Endothelial cell (in vitro differentiated cells): Measurements from ENCODE around the gene THAP8. TPM values are rescaled to one million over a fixed set of nuclear protein-coding genes. Genes with fewer than 3 reads are reported as not detected.

ENCODE experiments used
- DNase-seq: peaks from one replicate; pipeline ENCODE4 v3.0.0; 2021; ENCODE audit warnings: low spot score
- H3K27ac Mint-ChIP-seq: one replicate; pipeline ENCODE4 v1.8.0; 2021; ENCODE audit warnings: mixed read lengths, inconsistent platforms; ENCODE audit not compliant: unreplicated experiment
- H3K27me3 Mint-ChIP-seq: one replicate; pipeline ENCODE4 v1.8.0; 2021; ENCODE audit warnings: mild to moderate bottlenecking, moderate library complexity, mixed read lengths, inconsistent platforms; ENCODE audit not compliant: unreplicated experiment
- H3K36me3 Mint-ChIP-seq: one replicate; pipeline ENCODE4 v1.8.0; 2021; ENCODE audit warnings: mild to moderate bottlenecking, low read depth, mixed read lengths, inconsistent platforms; ENCODE audit not compliant: unreplicated experiment
- H3K4me1 Mint-ChIP-seq: one replicate; pipeline ENCODE4 v1.8.0; 2021; ENCODE audit warnings: mild to moderate bottlenecking, mixed read lengths, inconsistent platforms; ENCODE audit not compliant: unreplicated experiment
- H3K4me3 Mint-ChIP-seq: one replicate; pipeline ENCODE4 v1.8.0; 2021; ENCODE audit warnings: mild to moderate bottlenecking, mixed read lengths, inconsistent platforms; ENCODE audit not compliant: unreplicated experiment
- H3K9me3 Mint-ChIP-seq: one replicate; pipeline ENCODE4 v1.8.0; 2021; ENCODE audit warnings: mixed read lengths, inconsistent platforms; ENCODE audit not compliant: unreplicated experiment
- total RNA-seq: library from RNA; stranded (reverse); fragmentation: NEBNext Ultra II Directional; extraction: Animal tissue kit (Norgen Biotek cat#: 25700); gene quantifications from one replicate; pipeline ENCODE4 v1.2.1, GENCODE V29; 2021; ENCODE audit not compliant: unreplicated experiment
- TF ChIP-seq, protein P1 (sequence below): fragments of 200-600 bp; sonication (generic); IDR thresholded peaks from one replicate; pipeline ENCODE4 v1.5.0; 2021; ENCODE audit warnings: antibody characterized with exemption; ENCODE audit not compliant: unreplicated experiment

THAP8 gene
- total RNA-seq, 1 donor from 2014 or later = 6.7 TPM

DNA sequence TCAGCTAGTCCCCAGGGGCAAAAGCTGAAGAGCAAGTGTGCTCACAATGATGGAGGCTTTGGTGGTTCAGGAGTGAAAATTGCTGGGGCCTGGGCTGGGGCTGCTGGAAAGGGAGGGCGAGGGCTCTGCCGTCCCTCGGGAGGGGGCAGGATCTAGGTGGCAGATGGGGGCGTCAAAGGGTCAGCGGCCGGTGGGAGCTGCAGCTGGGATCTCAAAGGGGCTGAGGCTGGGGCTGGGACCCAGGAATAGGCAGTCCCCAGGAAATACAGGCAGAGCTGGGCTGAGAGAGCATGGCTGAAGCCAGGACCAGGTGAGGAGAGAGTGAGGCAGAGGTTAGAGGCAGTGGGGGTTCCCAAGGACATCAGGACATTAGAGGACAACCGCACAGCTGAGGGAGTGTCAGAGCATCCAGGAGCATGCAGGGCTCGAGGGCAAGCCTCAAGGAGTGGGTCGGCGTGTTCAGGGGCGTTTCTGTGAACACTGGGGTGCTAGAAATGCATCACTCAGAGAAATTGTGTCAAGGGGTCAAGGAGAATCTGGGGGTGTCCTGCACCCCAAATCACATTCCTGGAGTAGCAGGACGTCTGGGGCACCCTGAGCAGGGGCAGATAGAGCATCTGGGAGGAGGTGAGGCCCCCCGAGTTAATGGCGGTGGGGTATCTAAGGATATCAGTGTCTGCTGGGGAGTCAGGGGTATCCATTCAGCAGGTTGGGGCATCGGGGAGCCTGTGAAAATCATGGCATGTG is 44.3 kb downstream of the THAP8 start:
- H3K4me1 Mint-ChIP-seq = peaks cover 34% of the 10 kb centered on the region
- H3K9me3 Mint-ChIP-seq = no peaks in the 10 kb centered on the region
- peak overlapping the region; percentile 83 for H3K4me3 Mint-ChIP-seq
- H3K27ac Mint-ChIP-seq = peak overlapping the region; percentile 30
- H3K36me3 Mint-ChIP-seq = peaks cover 7% of the 10 kb centered on the region
- TF ChIP-seq, protein P1, sequence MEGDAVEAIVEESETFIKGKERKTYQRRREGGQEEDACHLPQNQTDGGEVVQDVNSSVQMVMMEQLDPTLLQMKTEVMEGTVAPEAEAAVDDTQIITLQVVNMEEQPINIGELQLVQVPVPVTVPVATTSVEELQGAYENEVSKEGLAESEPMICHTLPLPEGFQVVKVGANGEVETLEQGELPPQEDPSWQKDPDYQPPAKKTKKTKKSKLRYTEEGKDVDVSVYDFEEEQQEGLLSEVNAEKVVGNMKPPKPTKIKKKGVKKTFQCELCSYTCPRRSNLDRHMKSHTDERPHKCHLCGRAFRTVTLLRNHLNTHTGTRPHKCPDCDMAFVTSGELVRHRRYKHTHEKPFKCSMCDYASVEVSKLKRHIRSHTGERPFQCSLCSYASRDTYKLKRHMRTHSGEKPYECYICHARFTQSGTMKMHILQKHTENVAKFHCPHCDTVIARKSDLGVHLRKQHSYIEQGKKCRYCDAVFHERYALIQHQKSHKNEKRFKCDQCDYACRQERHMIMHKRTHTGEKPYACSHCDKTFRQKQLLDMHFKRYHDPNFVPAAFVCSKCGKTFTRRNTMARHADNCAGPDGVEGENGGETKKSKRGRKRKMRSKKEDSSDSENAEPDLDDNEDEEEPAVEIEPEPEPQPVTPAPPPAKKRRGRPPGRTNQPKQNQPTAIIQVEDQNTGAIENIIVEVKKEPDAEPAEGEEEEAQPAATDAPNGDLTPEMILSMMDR = no peak
- H3K27me3 Mint-ChIP-seq = peaks cover 9% of the 10 kb centered on the region
- DNase-seq = no peak

DNA sequence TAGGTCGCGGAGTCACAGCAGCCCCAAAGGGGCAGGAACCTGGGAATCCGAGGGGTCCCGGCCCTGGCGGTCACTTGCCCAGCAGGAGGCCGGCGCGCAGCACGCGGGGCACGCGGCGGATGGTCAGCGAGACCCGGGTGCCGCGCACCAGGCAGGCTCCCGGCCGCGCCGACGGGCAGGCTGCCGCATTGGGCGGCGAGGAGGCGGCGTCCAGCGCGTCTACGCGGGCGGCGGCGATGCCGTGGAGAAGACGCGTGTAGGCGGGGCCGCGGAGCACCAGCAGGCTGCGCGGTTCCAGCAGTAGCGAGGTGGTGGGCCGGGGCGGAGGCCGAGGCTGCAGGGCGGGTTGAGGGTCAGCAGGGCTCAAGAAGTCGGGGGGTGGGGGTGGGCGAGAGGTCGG is 44.9 kb downstream of the THAP8 start:
- peak; percentile 68 for DNase-seq
- Mint-ChIP-seq H3K27me3 (peaks cover 9% of the 10 kb centered on the region), H3K4me1 (peaks cover 29% of the 10 kb centered on the region), H3K36me3 (peaks cover 7% of the 10 kb centered on the region), H3K9me3 (no peaks in the 10 kb centered on the region), H3K27ac (peak overlapping the region; percentile 30), H3K4me3 (peak overlapping the region; percentile 83)
- TF ChIP-seq, protein P1 = no peak

DNA sequence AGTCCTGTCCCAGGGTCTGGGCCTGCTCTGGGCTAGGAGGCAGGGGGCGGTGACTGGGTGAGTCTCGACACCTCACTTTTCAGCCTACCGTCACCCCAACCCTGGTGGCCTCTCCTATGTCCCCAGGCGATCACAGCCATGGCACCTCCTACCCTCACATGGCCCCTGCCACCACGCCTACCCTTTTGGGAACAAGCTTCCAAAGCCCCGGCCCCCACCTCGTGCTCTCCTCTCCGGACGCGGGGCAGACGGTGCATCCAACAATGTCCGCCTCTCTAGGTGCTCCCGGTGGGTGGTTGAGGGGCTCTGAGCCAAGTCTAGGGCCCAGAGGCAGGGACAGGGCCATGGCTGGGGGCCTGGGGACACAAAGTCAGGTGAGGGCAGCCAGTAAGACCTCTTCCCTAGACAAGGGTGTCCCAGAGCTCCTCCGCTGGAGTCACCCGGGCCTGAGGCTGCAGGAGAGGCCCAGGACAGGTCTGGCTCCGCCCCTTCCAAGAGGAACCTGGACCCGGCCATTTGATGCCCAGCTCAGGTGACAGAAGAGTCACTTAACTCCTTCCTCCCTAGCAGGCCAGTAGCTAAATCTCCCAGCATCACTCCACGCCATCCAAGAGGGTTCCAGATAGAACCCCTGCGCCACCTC is 45.6 kb downstream of the THAP8 start, which contains the start of gene SYNE4:
Gene SYNE4, minus strand, starts transcription at position 478 of the 643 bp plus-strand sequence. Its CDS starts 132 bp downstream, at position 346.
- DNase-seq = no peak
- Mint-ChIP-seq H3K4me1 (peaks cover 23% of the 10 kb centered on the region), H3K27ac (peak within 1 kb of the TSS; percentile 30), H3K4me3 (peak within 1 kb of the TSS; percentile 83), H3K27me3 (peaks cover 6% of the 10 kb centered on the region), H3K9me3 (no peaks in the 10 kb centered on the region), H3K36me3 (peaks cover 7% of the 10 kb centered on the region)
- TF ChIP-seq, protein P1 = no peak

DNA sequence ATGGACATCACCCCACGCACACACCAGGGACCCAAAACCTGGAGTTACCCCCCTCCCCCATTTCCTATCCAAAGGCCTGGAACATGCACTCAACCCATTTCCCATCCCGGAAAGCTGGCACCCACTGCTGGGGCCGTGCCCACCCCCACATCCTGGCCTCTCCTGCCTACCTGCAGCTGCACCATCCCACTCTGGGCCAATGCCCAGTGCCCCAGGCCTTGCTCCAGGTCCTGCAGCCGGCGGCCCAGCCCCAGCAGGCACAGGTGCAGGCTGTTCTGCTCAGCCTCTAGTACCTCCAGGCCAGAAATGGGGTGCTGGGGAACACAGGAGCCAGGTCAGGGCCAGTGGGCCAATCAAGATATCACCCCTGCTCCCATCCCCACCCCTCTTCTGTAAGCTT is 47.1 kb downstream of the THAP8 start:
- no peak overlapping the region for H3K27ac Mint-ChIP-seq
- H3K36me3 Mint-ChIP-seq = peaks cover 9% of the 10 kb centered on the region
- peaks cover 6% of the 10 kb centered on the region for H3K27me3 Mint-ChIP-seq
- H3K9me3 Mint-ChIP-seq = no peaks in the 10 kb centered on the region
- DNase-seq = no peak
- TF ChIP-seq, protein P1 = no peak
- no peak overlapping the region for H3K4me3 Mint-ChIP-seq
- peaks cover 19% of the 10 kb centered on the region for H3K4me1 Mint-ChIP-seq

DNA sequence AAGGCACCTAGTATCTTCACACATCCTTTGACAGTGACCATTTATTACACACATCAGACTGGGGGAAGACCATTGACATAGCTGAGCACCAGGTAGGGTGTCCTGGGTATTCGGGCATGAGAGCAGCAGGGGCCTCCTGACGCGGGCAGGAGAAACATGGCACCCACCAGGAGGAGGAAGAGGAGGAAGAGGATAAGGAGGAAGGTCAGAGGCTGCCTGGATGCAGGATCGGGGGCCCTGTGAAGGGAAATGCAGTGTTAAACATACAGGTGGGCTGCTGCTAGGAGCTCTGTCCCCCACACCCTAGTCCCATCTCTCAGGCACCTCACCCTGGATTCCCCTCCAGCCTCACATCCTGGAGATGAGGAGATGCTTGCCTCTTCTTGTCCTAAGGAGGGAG is 50.8 kb downstream of the THAP8 start:
- TF ChIP-seq, protein P1 = no peak
- Mint-ChIP-seq H3K9me3 (no peaks in the 10 kb centered on the region), H3K27me3 (peaks cover 5% of the 10 kb centered on the region), H3K4me3 (peak overlapping the region; percentile 67), H3K4me1 (peaks cover 5% of the 10 kb centered on the region), H3K36me3 (peaks cover 8% of the 10 kb centered on the region), H3K27ac (no peak overlapping the region)
- DNase-seq = no peak
